Stimulated activated CD4-positive, alpha-beta T cell treated with anti-CD3 and anti-CD28 coated beads, Interleukin-15, amount 100 ng/mL, for 24 hours (primary cell): ENCODE results near the gene ADAMTS2.
A peak's percentile ranks its signal among the peaks of the same experiment; 100 is the strongest.

ENCODE experiments used
- DNase-seq: peaks from one replicate; pipeline ENCODE4 v3.0.0-alpha.2; 2020

Gene ADAMTS2

GRCh38 chr5:179263391-179264052 lies 81.7 kb downstream of the ADAMTS2 start:
- DNase-seq = no peak

- no peak for DNase-seq
Observed at GRCh38 chr5:179262126-179262920, 82.9 kb downstream of the ADAMTS2 start.

GRCh38 chr5:179261301-179262125 lies 83.7 kb downstream of the ADAMTS2 start:
- peak; percentile 21 for DNase-seq

- DNase-seq = no peak
Observed at GRCh38 chr5:179260324-179261070, 84.8 kb downstream of the ADAMTS2 start.

GRCh38 chr5:179259731-179260323 lies 85.4 kb downstream of the ADAMTS2 start:
- no peak for DNase-seq

- no peak for DNase-seq
Observed at GRCh38 chr5:179258922-179259730, 86.1 kb downstream of the ADAMTS2 start.

- DNase-seq = no peak
Observed at GRCh38 chr5:179258001-179258921, 87.0 kb downstream of the ADAMTS2 start.

- no peak for DNase-seq
Observed at GRCh38 chr5:179257176-179257682, 88.0 kb downstream of the ADAMTS2 start.

GRCh38 chr5:179256328-179257175 lies 88.7 kb downstream of the ADAMTS2 start:
- no peak for DNase-seq

- DNase-seq = no peak
Observed at GRCh38 chr5:179255527-179256327, 89.5 kb downstream of the ADAMTS2 start.

- no peak for DNase-seq
Observed at GRCh38 chr5:179254638-179255271, 90.5 kb downstream of the ADAMTS2 start.

GRCh38 chr5:179253730-179254129 lies 91.5 kb downstream of the ADAMTS2 start:
- DNase-seq = no peak

GRCh38 chr5:179251276-179251969 lies 93.8 kb downstream of the ADAMTS2 start:
- DNase-seq = no peak

- DNase-seq = no peak
Observed at GRCh38 chr5:179250561-179251225, 94.6 kb downstream of the ADAMTS2 start.

- DNase-seq = no peak
Observed at GRCh38 chr5:179246227-179246626, 99.0 kb downstream of the ADAMTS2 start.

GRCh38 chr5:179245031-179245430 lies 100.2 kb downstream of the ADAMTS2 start:
- no peak for DNase-seq
